HTERT RPE-1 (cell line): Measurements from ENCODE around the gene TH.

ENCODE experiments used
- in situ Hi-C: fragments of 300-500 bp; cut with MboI; formaldehyde crosslinking; loops from 4 replicates; pipeline ENCODE4 v1.14.3; 2020; ENCODE audit warnings: low sequenced_read_pairs

TH gene

GRCh38 chr11:2163428-2163978 is 8.1 kb downstream of the TH start:
- in situ Hi-C loops = no loop called here

GRCh38 chr11:2160736-2161259 is 10.8 kb downstream of the TH start, which contains the start of gene INS:
INS (minus strand) TSS chr11:2161209; CDS start chr11:2160971, 238 bp downstream.
- in situ Hi-C loops = no loop called here

- in situ Hi-C loops = no loop called here
These were observed 11.8 kb downstream of the TH start for GRCh38 chr11:2159536-2160413.

GRCh38 chr11:2158966-2159365 is 12.6 kb downstream of the TH start:
- in situ Hi-C loops = no loop called here

GRCh38 chr11:2158296-2158737 is 13.3 kb downstream of the TH start:
- in situ Hi-C loops = no loop called here

GRCh38 chr11:2157294-2158040 is 14.1 kb downstream of the TH start:
- in situ Hi-C loops = no loop called here

GRCh38 chr11:2156416-2157182 is 15.0 kb downstream of the TH start:
- in situ Hi-C loops = no loop called here

- in situ Hi-C loops = no loop called here
These were observed 16.1 kb downstream of the TH start for GRCh38 chr11:2155511-2155910.

GRCh38 chr11:2154889-2155288 is 16.7 kb downstream of the TH start:
- in situ Hi-C loops = no loop called here

- in situ Hi-C loops = no loop called here
These were observed 17.4 kb downstream of the TH start for GRCh38 chr11:2154195-2154585.

- in situ Hi-C loops = no loop called here
These were observed 17.9 kb downstream of the TH start for GRCh38 chr11:2153581-2154194.

GRCh38 chr11:2151500-2152257 is 19.9 kb downstream of the TH start:
- in situ Hi-C loops = no loop called here

- in situ Hi-C loops = no loop called here
These were observed 21.5 kb downstream of the TH start for GRCh38 chr11:2149864-2150847.

GRCh38 chr11:2149460-2149859 is 22.2 kb downstream of the TH start:
- in situ Hi-C loops = no loop called here

- in situ Hi-C loops = no loop called here
These were observed 23.0 kb downstream of the TH start for GRCh38 chr11:2148595-2148994.

- in situ Hi-C loops = no loop called here
These were observed 24.2 kb downstream of the TH start for GRCh38 chr11:2147391-2147790.

- in situ Hi-C loops = no loop called here
These were observed 25.6 kb downstream of the TH start for GRCh38 chr11:2146051-2146450.

GRCh38 chr11:2144544-2145248 is 26.9 kb downstream of the TH start:
- in situ Hi-C loops = no loop called here
